Measurements from ENCODE around the gene GGT5. TPM values are rescaled to one million over a fixed set of nuclear protein-coding genes. Genes with fewer than 3 reads are reported as not detected.
A peak's percentile ranks its signal among the peaks of the same experiment; 100 is the strongest.

GGT5 gene
- total and polyA plus RNA-seq, 2 of the 13 experiments (the other 11 are each of a cell fraction or from before 2014, with no cell fraction given) = 0.69 to 3.1 TPM

- Histone ChIP-seq H2AFZ (ENCODE audit: low read length) (no peak overlapping the region), H3K4me1 (ENCODE audit: insufficient read depth, low read length) (peaks cover 38% of the 10 kb centered on the region), H3K79me2 (ENCODE audit: insufficient read depth, low read length) (no peaks in the 10 kb centered on the region), H3K4me3 (replicated peaks in 1 of 3; ENCODE audit: insufficient read depth in 1 of 3, low read depth in 2 of 3, low read length in 3 of 3) (no peak overlapping the region), H4K20me1 (ENCODE audit: insufficient read depth, low read length) (no peaks in the 10 kb centered on the region), H3K9ac (ENCODE audit: insufficient read depth, low read depth, low read length) (no peak overlapping the region), H3K27ac (ENCODE audit: extremely low read length, insufficient read depth, low read length) (no peak overlapping the region), H3K9me3 (ENCODE audit: low read length) (no peaks in the 10 kb centered on the region), H3K4me2 (ENCODE audit: low read depth, low read length) (no peak overlapping the region), H3K36me3 (replicated peaks in 1 of 2; ENCODE audit: control insufficient read depth in 1 of 2, insufficient read depth in 2 of 2, low read length in 2 of 2) (no peaks in the 10 kb centered on the region), H3K27me3 (ENCODE audit: control insufficient read depth in 1 of 2, insufficient read depth in 2 of 2, low read length in 2 of 2) (no peaks in the 10 kb centered on the region)
- ATAC-seq = peak; percentile 79
- no TSS peak for BruUV-seq (replicated peaks)
- 81% methylated on average over 8 of the region's 12 CpGs for WGBS (ENCODE audit: low lambda C conversion rate)
- in situ Hi-C loops (cut with HindIII; ENCODE audit: extremely low pct_ligation_motif_present, low pct_unique_long_range_greater_than_20kb) = no loop called here
- FAIRE-seq = no peak
- no peak for DNase-seq (ENCODE audit: low spot score)
- intact Hi-C loops (cut with micrococcal nuclease; ENCODE audit: unreplicated experiment) = no loop called here
- POLR2A ChIA-PET = interaction anchor here (1.3 kb wide), 1 partner anchor 10 kb away, joined by 3 read pairs; the partner anchor contains the start of gene SUSD2
- TF ChIP-seq RAD21 (CRISPR knock-in tag; IDR thresholded peaks at IDR 0.05) (0 out of 2 replicates have a peak, but pooled peaks have one; percentile 27), ZBTB14 (CRISPR knock-in tag; IDR thresholded peaks at IDR 0.05) (no peak)
- CTCF ChIA-PET (ENCODE audit: low intra/inter-chr PET ratio, low total read pairs) = interaction anchor here (2.7 to 3.5 kb wide), 2 partner anchors 39 to 56 kb away, joined by 33 to 61 read pairs; no protein-coding TSS in a partner anchor
Observed at GRCh38 chr22:24191381-24191841, 53.5 kb downstream of the GGT5 start.

- Histone ChIP-seq H3K27me3 (ENCODE audit: control insufficient read depth in 1 of 2, insufficient read depth in 2 of 2, low read length in 2 of 2) (no peaks in the 10 kb centered on the region), H2AFZ (ENCODE audit: low read length) (no peak overlapping the region), H4K20me1 (ENCODE audit: insufficient read depth, low read length) (no peaks in the 10 kb centered on the region), H3K4me1 (ENCODE audit: insufficient read depth, low read length) (peaks cover 31% of the 10 kb centered on the region), H3K4me2 (ENCODE audit: low read depth, low read length) (peak overlapping the region; percentile 64; the same call in 1 of the 2 replicates), H3K27ac (ENCODE audit: extremely low read length, insufficient read depth, low read length) (no peak overlapping the region), H3K9me3 (ENCODE audit: low read length) (no peaks in the 10 kb centered on the region), H3K79me2 (ENCODE audit: insufficient read depth, low read length) (no peaks in the 10 kb centered on the region), H3K9ac (ENCODE audit: insufficient read depth, low read depth, low read length) (no peak overlapping the region), H3K4me3 (replicated peaks in 1 of 3; ENCODE audit: insufficient read depth in 1 of 3, low read depth in 2 of 3, low read length in 3 of 3) (no peak overlapping the region), H3K36me3 (replicated peaks in 1 of 2; ENCODE audit: control insufficient read depth in 1 of 2, insufficient read depth in 2 of 2, low read length in 2 of 2) (no peaks in the 10 kb centered on the region)
- TF ChIP-seq SNAPC5 (CRISPR knock-in tag; IDR thresholded peaks at IDR 0.05; ENCODE audit: borderline replicate concordance) = no peak
- no peak for TF ChIP-seq PHB2 (IDR thresholded peaks at IDR 0.05; ENCODE audit: partially characterized antibody)
- no peak for TF ChIP-seq E2F5 (CRISPR knock-in tag; conservative IDR thresholded peaks at IDR 0.05)
- no peak for TF ChIP-seq ZBTB39 (CRISPR knock-in tag; IDR thresholded peaks at IDR 0.05)
- TF ChIP-seq NFRKB (IDR thresholded peaks at IDR 0.05) = no peak
- no peak for TF ChIP-seq HBP1 (CRISPR knock-in tag; IDR thresholded peaks at IDR 0.05; ENCODE audit: low read depth)
- no peak for TF ChIP-seq ZNF619 (CRISPR knock-in tag; IDR thresholded peaks at IDR 0.05)
- BruUV-seq (replicated peaks) = no TSS peak
- ChIA-PET POLR2A (interaction anchor here (1.2 to 1.3 kb wide), 2 partner anchors 10 to 57 kb away, joined by 3 to 6 read pairs; partner anchors contain the start of gene SUSD2), CTCF (ENCODE audit: low intra/inter-chr PET ratio, low total read pairs) (interaction anchor here (1.7 to 3.5 kb wide), 3 partner anchors 40 to 69 kb away, joined by 9 to 61 read pairs (median 33); no protein-coding TSS in a partner anchor)
- WGBS (ENCODE audit: low lambda C conversion rate) = 46% methylated on average over 2 of the region's 8 CpGs
- no peak for FAIRE-seq
- in situ Hi-C loops (cut with HindIII; ENCODE audit: extremely low pct_ligation_motif_present, low pct_unique_long_range_greater_than_20kb) = no loop called here
- intact Hi-C loops (cut with micrococcal nuclease; ENCODE audit: unreplicated experiment) = no loop called here
- DNase-seq (ENCODE audit: low spot score) = no peak
- ATAC-seq = no peak
Observed at GRCh38 chr22:24190596-24191208, 54.2 kb downstream of the GGT5 start.

All from HepG2 (cell line).